HEK293 (cell line): ENCODE measurements around the gene CTBP2.
"Not testable (repeated sequence)": the region's sequence is repeated elsewhere in the genome, so short reads cannot be mapped to it uniquely, and the experiment has no call there.

Experiments
- CTCF ChIA-PET: fragments of 350-600 bp; formaldehyde crosslinking; extraction: SDS; loops from one replicate; lab custom pipeline; 2021; ENCODE audit warnings: antibody characterized with exemption; lab: Yijun Ruan, JAX
- POLR2A ChIA-PET: fragments of 300-600 bp; formaldehyde crosslinking; extraction: SDS; loops from one replicate; lab custom pipeline; 2020; ENCODE audit warnings: antibody characterized with exemption, inconsistent platforms; lab: Yijun Ruan, JAX
- H3K27ac ChIP-seq: fragments of 200-500 bp; sonication (Bioruptor generic); 2 replicates; pipeline ENCODE4 v1.5.1; 2014; ENCODE audit warnings: low read depth, low read length, control low read depth, inconsistent platforms; ENCODE audit errors: extremely low read depth
- H3K36me3 ChIP-seq, 2 experiments: fragments of 200-500 bp in 1 of 2; sonication (Bioruptor generic) in 1 of 2; 1 replicate in 1 of 2; 2 replicates in 1 of 2; pipeline ENCODE4 v1.5.1; 2014 to 2017; ENCODE audit warnings: inconsistent platforms in 2 of 2, low read length in 2 of 2; ENCODE audit not compliant: control insufficient read depth in 2 of 2, insufficient read depth in 1 of 2
- H3K4me1 ChIP-seq: fragments of 200-500 bp; sonication (Bioruptor generic); 2 replicates; pipeline ENCODE4 v1.5.1; 2014; ENCODE audit warnings: mild to moderate bottlenecking, low read length, inconsistent platforms; ENCODE audit not compliant: control insufficient read depth, insufficient read depth
- H3K4me3 ChIP-seq: 2 replicates; pipeline ENCODE4 v1.5.1; 2011; ENCODE audit warnings: low read depth, mild to moderate bottlenecking, control low read depth, low read length, moderate library complexity
- H3K9me3 ChIP-seq: fragments of 200-500 bp; sonication (Bioruptor generic); 2 replicates; pipeline ENCODE4 v1.5.1; 2014; ENCODE audit warnings: low read depth, low read length, inconsistent platforms; ENCODE audit not compliant: control insufficient read depth, insufficient read depth
- BCL11B ChIP-seq: fragments of 450-650 bp; formaldehyde crosslinking; IDR thresholded peaks from 2 replicates; pipeline ENCODE4 v1.5.1; 2016; ENCODE audit warnings: low read depth, missing biosample characterization, missing genetic modification characterization
- INSM2 ChIP-seq: fragments of 450-650 bp; formaldehyde crosslinking; IDR thresholded peaks from 2 replicates; pipeline ENCODE4 v1.5.1; 2016; ENCODE audit warnings: missing biosample characterization, missing genetic modification characterization
- PRDM4 ChIP-seq: fragments of 450-650 bp; formaldehyde crosslinking; IDR thresholded peaks from 2 replicates; pipeline ENCODE4 v1.5.1; 2017; ENCODE audit warnings: missing biosample characterization, missing genetic modification characterization
- SP3 ChIP-seq: fragments of 450-650 bp; formaldehyde crosslinking; IDR thresholded peaks from 2 replicates; pipeline ENCODE4 v1.5.1; 2016; ENCODE audit warnings: missing biosample characterization, missing genetic modification characterization
- SP7 ChIP-seq: fragments of 450-650 bp; formaldehyde crosslinking; IDR thresholded peaks from 2 replicates; pipeline ENCODE4 v1.5.1; 2016; ENCODE audit warnings: missing biosample characterization, missing genetic modification characterization
- YY1 ChIP-seq: fragments of 450-650 bp; formaldehyde crosslinking; IDR thresholded peaks from 2 replicates; pipeline ENCODE4 v1.5.1; 2018; ENCODE audit warnings: missing biosample characterization, missing genetic modification characterization
- ZBTB17 ChIP-seq: fragments of 450-650 bp; formaldehyde crosslinking; IDR thresholded peaks from 2 replicates; pipeline ENCODE4 v1.5.1; 2016; ENCODE audit warnings: missing biosample characterization, missing genetic modification characterization
- ZBTB21 ChIP-seq: fragments of 450-650 bp; formaldehyde crosslinking; IDR thresholded peaks from 2 replicates; pipeline ENCODE4 v1.5.1; 2017; ENCODE audit warnings: missing biosample characterization, missing genetic modification characterization
- ZFP41 ChIP-seq: fragments of 450-650 bp; formaldehyde crosslinking; IDR thresholded peaks from 2 replicates; pipeline ENCODE4 v1.5.1; 2016; ENCODE audit warnings: missing biosample characterization, missing genetic modification characterization, borderline replicate concordance
- ZNF202 ChIP-seq: fragments of 450-650 bp; formaldehyde crosslinking; IDR thresholded peaks from 2 replicates; pipeline ENCODE4 v1.5.1; 2016; ENCODE audit warnings: missing biosample characterization, missing genetic modification characterization, borderline replicate concordance
- ZNF221 ChIP-seq: fragments of 450-650 bp; formaldehyde crosslinking; IDR thresholded peaks from 2 replicates; pipeline ENCODE4 v1.5.1; 2017; ENCODE audit warnings: missing biosample characterization, missing genetic modification characterization, borderline replicate concordance
- ZNF311 ChIP-seq: fragments of 450-650 bp; formaldehyde crosslinking; IDR thresholded peaks from 2 replicates; pipeline ENCODE4 v1.5.1; 2017; ENCODE audit warnings: missing biosample characterization, missing genetic modification characterization, borderline replicate concordance
- ZNF335 ChIP-seq: fragments of 450-650 bp; formaldehyde crosslinking; conservative IDR thresholded peaks from 2 replicates; pipeline ENCODE4 v1.5.1; 2016; ENCODE audit warnings: missing biosample characterization, missing genetic modification characterization
- ZNF354C ChIP-seq: fragments of 450-650 bp; formaldehyde crosslinking; IDR thresholded peaks from 2 replicates; pipeline ENCODE4 v1.5.1; 2016; ENCODE audit warnings: missing biosample characterization, missing genetic modification characterization, low read depth, borderline replicate concordance
- ZNF37A ChIP-seq: fragments of 450-650 bp; IDR thresholded peaks from 2 replicates; pipeline ENCODE4 v1.5.1; 2018; ENCODE audit warnings: missing biosample characterization, missing genetic modification characterization
- ZNF416 ChIP-seq: fragments of 450-650 bp; formaldehyde crosslinking; IDR thresholded peaks from 2 replicates; pipeline ENCODE4 v1.5.1; 2016; ENCODE audit warnings: missing biosample characterization, missing genetic modification characterization
- ZNF501 ChIP-seq: fragments of 450-650 bp; formaldehyde crosslinking; IDR thresholded peaks from 2 replicates; pipeline ENCODE4 v1.5.1; 2016; ENCODE audit warnings: missing biosample characterization, missing genetic modification characterization
- ZNF510 ChIP-seq: fragments of 450-650 bp; formaldehyde crosslinking; IDR thresholded peaks from 2 replicates; pipeline ENCODE4 v1.5.1; 2018; ENCODE audit warnings: mild to moderate bottlenecking, missing genetic modification characterization, missing biosample characterization; ENCODE audit not compliant: insufficient replicate concordance
- ZNF544 ChIP-seq: fragments of 450-650 bp; formaldehyde crosslinking; IDR thresholded peaks from 2 replicates; pipeline ENCODE4 v1.5.0; 2017; ENCODE audit warnings: missing biosample characterization, missing genetic modification characterization
- ZNF600 ChIP-seq: fragments of 450-650 bp; formaldehyde crosslinking; IDR thresholded peaks from 2 replicates; pipeline ENCODE4 v1.5.1; 2016; ENCODE audit warnings: missing biosample characterization, missing genetic modification characterization
- ZNF701 ChIP-seq: fragments of 450-650 bp; formaldehyde crosslinking; IDR thresholded peaks from 2 replicates; pipeline ENCODE4 v1.5.1; 2016; ENCODE audit warnings: missing biosample characterization, missing genetic modification characterization
- ZNF76 ChIP-seq: fragments of 450-650 bp; formaldehyde crosslinking; IDR thresholded peaks from 2 replicates; pipeline ENCODE4; 2016; ENCODE audit warnings: low read depth, missing biosample characterization, missing genetic modification characterization, borderline replicate concordance
- ZSCAN16 ChIP-seq: fragments of 450-650 bp; formaldehyde crosslinking; IDR thresholded peaks from 2 replicates; pipeline ENCODE4 v1.5.1; 2016; ENCODE audit warnings: missing biosample characterization, missing genetic modification characterization
- TF ChIP-seq, protein P1 (sequence below): fragments of 450-650 bp; formaldehyde crosslinking; IDR thresholded peaks from 2 replicates; pipeline ENCODE4 v1.5.1; 2016; ENCODE audit warnings: missing biosample characterization, missing genetic modification characterization
- TF ChIP-seq, protein P2 (sequence below): fragments of 450-650 bp; formaldehyde crosslinking; IDR thresholded peaks from 2 replicates; pipeline ENCODE4 v1.5.1; 2016; ENCODE audit warnings: missing biosample characterization, missing genetic modification characterization

The CTBP2 gene

DNA sequence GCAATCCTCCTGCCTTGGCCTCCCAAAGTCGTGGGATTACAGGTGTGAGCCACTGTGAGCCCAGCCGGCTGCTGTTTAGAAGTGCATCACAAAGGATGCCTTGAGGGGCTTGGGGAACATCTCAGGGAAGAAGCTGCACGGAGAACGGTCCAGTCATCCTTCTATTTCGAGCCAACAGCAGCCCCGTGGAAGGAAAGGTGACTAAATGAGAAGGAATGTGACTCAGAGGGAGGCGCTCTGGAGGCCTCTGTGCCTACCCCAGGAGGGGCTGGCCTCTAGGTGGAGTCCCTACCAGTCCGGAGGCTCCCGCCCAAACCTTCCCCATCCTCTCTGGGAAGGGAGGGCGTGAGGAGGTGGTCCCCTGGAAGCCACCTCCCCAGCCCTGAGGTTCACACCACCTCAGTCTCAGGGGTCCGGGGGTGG, 76.2 kb downstream of the CTBP2 start (continued):
- TF ChIP-seq, protein P1, sequence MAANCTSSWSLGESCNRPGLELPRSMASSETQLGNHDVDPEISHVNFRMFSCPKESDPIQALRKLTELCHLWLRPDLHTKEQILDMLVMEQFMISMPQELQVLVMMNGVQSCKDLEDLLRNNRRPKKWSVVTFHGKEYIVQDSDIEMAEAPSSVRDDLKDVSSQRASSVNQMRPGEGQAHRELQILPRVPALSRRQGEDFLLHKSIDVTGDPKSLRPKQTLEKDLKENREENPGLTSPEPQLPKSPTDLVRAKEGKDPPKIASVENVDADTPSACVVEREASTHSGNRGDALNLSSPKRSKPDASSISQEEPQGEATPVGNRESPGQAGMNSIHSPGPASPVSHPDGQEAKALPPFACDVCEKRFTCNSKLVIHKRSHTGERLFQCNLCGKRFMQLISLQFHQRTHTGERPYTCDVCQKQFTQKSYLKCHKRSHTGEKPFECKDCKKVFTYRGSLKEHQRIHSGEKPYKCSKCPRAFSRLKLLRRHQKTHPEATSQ (tag by site-specific recombination) = no peak
- TF ChIP-seq ZNF600 (peak; percentile 74), ZNF501 (tag by site-specific recombination) (no peak), SP3 (0 out of 2 replicates have a peak, but pooled peaks have one; percentile 16)

DNA sequence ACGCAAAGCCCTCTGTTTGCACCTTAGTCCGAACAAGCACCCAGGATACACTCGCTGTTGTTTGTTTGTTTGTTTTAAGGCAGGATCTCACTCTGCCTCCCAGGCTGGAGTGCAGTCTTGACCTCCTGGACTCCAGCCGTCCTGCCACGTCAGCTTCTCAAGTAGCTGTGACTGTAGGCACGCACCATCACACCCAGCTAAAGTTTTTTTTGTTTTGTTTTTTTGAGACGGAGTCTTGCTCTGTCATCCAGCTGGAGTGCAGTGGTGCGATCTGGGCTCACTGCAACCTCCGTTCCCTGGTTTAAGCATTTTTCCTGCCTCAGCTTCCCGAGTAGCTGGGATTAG, 76.8 kb downstream of the CTBP2 start:
- ChIA-PET CTCF (interaction anchor here (1.4 kb wide), 1 partner anchor 9 kb away, joined by 8 read pairs; no protein-coding TSS in a partner anchor), POLR2A (no interaction called here)
- Histone ChIP-seq H3K9me3 (no peaks in the 10 kb centered on the region), H3K4me3 (no peak overlapping the region), H3K4me1 (peaks cover 7% of the 10 kb centered on the region; the same call in 1 of the 2 replicates), H3K27ac (no peak overlapping the region), H3K36me3 (peaks cover 0 to 28% of the 10 kb centered on the region in 2 experiments; a peak in 2 of 3 replicates)
- TF ChIP-seq BCL11B (tag by site-specific recombination) = no peak
- no peak for TF ChIP-seq ZNF221 (tag by site-specific recombination)
- TF ChIP-seq ZBTB17 = no peak
- no peak for TF ChIP-seq ZNF510
- TF ChIP-seq ZNF37A (tag by site-specific recombination) = no peak
- no peak for TF ChIP-seq ZNF311 (tag by site-specific recombination)
- TF ChIP-seq ZNF416 (tag by site-specific recombination) = no peak
- no peak for TF ChIP-seq ZNF76
- no peak for TF ChIP-seq ZNF544
- no peak for TF ChIP-seq ZNF335 (tag by site-specific recombination)
- TF ChIP-seq ZNF354C = no peak
- TF ChIP-seq ZNF202 (tag by site-specific recombination) = no peak
- TF ChIP-seq ZNF701 (tag by site-specific recombination) = no peak
- no peak for TF ChIP-seq SP7

GRCh38 chr10:125082881-125083575, 77.3 kb downstream of the CTBP2 start:
- peaks cover 7% of the 10 kb centered on the region; the same call in 1 of the 2 replicates for H3K4me1 ChIP-seq
- H3K9me3 ChIP-seq = no peaks in the 10 kb centered on the region
- peaks cover 0 to 23% of the 10 kb centered on the region in 2 experiments; a peak in 2 of 3 replicates for H3K36me3 ChIP-seq
- H3K27ac ChIP-seq = no peak overlapping the region
- ChIA-PET CTCF (no interaction called here), POLR2A (no interaction called here)
- no peak for TF ChIP-seq YY1 (tag by site-specific recombination)
- no peak for TF ChIP-seq INSM2 (tag by site-specific recombination)
- TF ChIP-seq, protein P2, sequence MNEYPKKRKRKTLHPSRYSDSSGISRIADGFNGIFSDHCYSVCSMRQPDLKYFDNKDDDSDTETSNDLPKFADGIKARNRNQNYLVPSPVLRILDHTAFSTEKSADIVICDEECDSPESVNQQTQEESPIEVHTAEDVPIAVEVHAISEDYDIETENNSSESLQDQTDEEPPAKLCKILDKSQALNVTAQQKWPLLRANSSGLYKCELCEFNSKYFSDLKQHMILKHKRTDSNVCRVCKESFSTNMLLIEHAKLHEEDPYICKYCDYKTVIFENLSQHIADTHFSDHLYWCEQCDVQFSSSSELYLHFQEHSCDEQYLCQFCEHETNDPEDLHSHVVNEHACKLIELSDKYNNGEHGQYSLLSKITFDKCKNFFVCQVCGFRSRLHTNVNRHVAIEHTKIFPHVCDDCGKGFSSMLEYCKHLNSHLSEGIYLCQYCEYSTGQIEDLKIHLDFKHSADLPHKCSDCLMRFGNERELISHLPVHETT = no peak
- TF ChIP-seq ZFP41 (tag by site-specific recombination) = no peak
- no peak for TF ChIP-seq PRDM4 (tag by site-specific recombination)
- no peak for TF ChIP-seq ZSCAN16 (tag by site-specific recombination)
- no peak for TF ChIP-seq ZBTB21 (tag by site-specific recombination)
- no peak overlapping the region for H3K4me3 ChIP-seq

- H3K9me3 ChIP-seq, H3K4me1 ChIP-seq, POLR2A ChIA-PET, H3K27ac ChIP-seq, H3K4me3 ChIP-seq: not testable (repeated sequence)
- H3K36me3 ChIP-seq = peaks cover 0 to 17% of the 10 kb centered on the region in 2 experiments; a peak in 2 of 3 replicates
- CTCF ChIA-PET = interaction anchor here (0.7 kb wide), 1 partner anchor 90 kb away, joined by 3 read pairs; no protein-coding TSS in a partner anchor
These were observed 77.9 kb downstream of the CTBP2 start for GRCh38 chr10:125082471-125082870.
